AG04450 (cell line): ENCODE results near the gene WDR7. TPM values are rescaled to one million over a fixed set of nuclear protein-coding genes. Genes with fewer than 3 reads are reported as not detected.

Experiments
- CTCF ChIA-PET: fragments of 300-600, 350-600 bp; formaldehyde crosslinking; extraction: SDS; loops from one replicate; lab custom pipeline; 2022; ENCODE audit warnings: antibody characterized with exemption, inconsistent platforms; lab: Charles Lee
- POLR2A ChIA-PET: fragments of 350-600 bp; formaldehyde crosslinking; extraction: SDS; loops from one replicate; lab custom pipeline; 2021; ENCODE audit warnings: antibody characterized with exemption, inconsistent platforms; lab: Yijun Ruan, JAX
- DNase-seq: peaks from one replicate; pipeline ENCODE4 v3.0.0-alpha.2; 2011; ENCODE audit warnings: low read depth, low spot score
- H3K27ac ChIP-seq: one replicate; pipeline ENCODE4 v1.5.1; 2012; ENCODE audit warnings: low read depth, low read length, control low read depth
- H3K27me3 ChIP-seq: one replicate; pipeline ENCODE4 v1.6.0; 2012; ENCODE audit warnings: low read length; ENCODE audit not compliant: control insufficient read depth, insufficient read depth
- H3K4me3 ChIP-seq: 2 replicates; pipeline ENCODE4 v1.5.1; 2011; ENCODE audit warnings: mild to moderate bottlenecking, low read depth, low read length, control low read depth
- H3K9me3 ChIP-seq: 2 replicates; pipeline ENCODE4 v1.5.1; 2012; ENCODE audit warnings: low read length; ENCODE audit not compliant: control insufficient read depth, insufficient read depth
- CTCF ChIP-seq: IDR thresholded peaks from 2 replicates; pipeline ENCODE4 v1.5.1; 2011; ENCODE audit warnings: low read depth, low read length, control low read depth, inconsistent platforms
- polyA plus RNA-seq: library from polyadenylated mRNA; depleted of rRNA; stranded (reverse); fragments of >200 nt; gene quantifications from 2 replicates; pipeline ENCODE4 v1.2.3, GENCODE V29; 2011

Gene WDR7
- polyA plus RNA-seq, 1 experiment = 8.1 TPM

DNA sequence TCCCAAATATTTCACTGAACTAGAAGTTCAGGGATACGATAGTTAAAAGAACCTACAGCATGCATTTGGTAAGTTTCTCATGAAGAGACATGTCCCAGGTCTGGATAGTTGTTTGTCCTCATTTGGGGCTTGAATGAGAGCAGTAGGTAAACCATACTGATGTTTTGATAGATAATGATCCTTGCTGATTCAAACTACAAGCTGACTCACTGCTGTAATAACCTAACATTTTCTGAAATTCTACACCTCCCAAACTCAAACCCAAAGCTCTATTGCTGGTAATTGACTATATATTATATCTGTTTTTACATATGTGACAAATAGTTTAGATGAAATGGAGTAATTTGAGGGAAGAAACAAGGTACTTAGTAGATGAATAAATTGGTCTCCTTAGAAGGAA lies 341.6 kb downstream of the WDR7 start:
- Histone ChIP-seq H3K27me3 (no peaks in the 10 kb centered on the region), H3K27ac (no peak overlapping the region), H3K4me3 (no peak overlapping the region), H3K9me3 (no peaks in the 10 kb centered on the region)
- POLR2A ChIA-PET = no interaction called here
- DNase-seq = no peak
- TF ChIP-seq CTCF = no peak
- CTCF ChIA-PET = no interaction called here

- H3K27me3 ChIP-seq = no peaks in the 10 kb centered on the region
- no peak for TF ChIP-seq CTCF
- ChIA-PET POLR2A (no interaction called here), CTCF (interaction anchor here (1.2 kb wide), 1 partner anchor 222 kb away, joined by 3 read pairs; no protein-coding TSS in a partner anchor)
- no peak for DNase-seq
- no peaks in the 10 kb centered on the region for H3K9me3 ChIP-seq
- H3K4me3 ChIP-seq = no peak overlapping the region
- no peak overlapping the region for H3K27ac ChIP-seq
Measured at GRCh38 chr18:56995579-56996188, 344.5 kb downstream of the WDR7 start.

- no peak overlapping the region for H3K27ac ChIP-seq
- H3K27me3 ChIP-seq = no peaks in the 10 kb centered on the region
- no peak overlapping the region for H3K4me3 ChIP-seq
- POLR2A ChIA-PET = no interaction called here
- DNase-seq = no peak
- no peaks in the 10 kb centered on the region for H3K9me3 ChIP-seq
- no peak for TF ChIP-seq CTCF
- CTCF ChIA-PET = no interaction called here
Measured at GRCh38 chr18:56997200-56997599, 346.0 kb downstream of the WDR7 start.

- Histone ChIP-seq H3K4me3 (no peak overlapping the region), H3K9me3 (no peaks in the 10 kb centered on the region), H3K27ac (no peak overlapping the region), H3K27me3 (no peaks in the 10 kb centered on the region)
- no peak for TF ChIP-seq CTCF
- DNase-seq = no peak
- CTCF ChIA-PET = no interaction called here
- POLR2A ChIA-PET = no interaction called here
Measured at GRCh38 chr18:56999823-57000222, 348.7 kb downstream of the WDR7 start.

GRCh38 chr18:57002627-57003026 lies 351.5 kb downstream of the WDR7 start:
- Histone ChIP-seq H3K9me3 (no peaks in the 10 kb centered on the region), H3K27ac (no peak overlapping the region), H3K4me3 (no peak overlapping the region), H3K27me3 (no peaks in the 10 kb centered on the region)
- no peak for TF ChIP-seq CTCF
- CTCF ChIA-PET = interaction anchor here (1.2 kb wide), 1 partner anchor 133 kb away, joined by 3 read pairs; no protein-coding TSS in a partner anchor
- DNase-seq = no peak
- POLR2A ChIA-PET = no interaction called here
